ENCODE data around the gene TJP3. TPM values are rescaled to one million over a fixed set of nuclear protein-coding genes. Genes with fewer than 3 reads are reported as not detected.
A peak's percentile ranks its signal among the peaks of the same experiment; 100 is the strongest.

Gene TJP3
- total RNA-seq, 1 donor from 2014 or later = 14.7 TPM

DNA sequence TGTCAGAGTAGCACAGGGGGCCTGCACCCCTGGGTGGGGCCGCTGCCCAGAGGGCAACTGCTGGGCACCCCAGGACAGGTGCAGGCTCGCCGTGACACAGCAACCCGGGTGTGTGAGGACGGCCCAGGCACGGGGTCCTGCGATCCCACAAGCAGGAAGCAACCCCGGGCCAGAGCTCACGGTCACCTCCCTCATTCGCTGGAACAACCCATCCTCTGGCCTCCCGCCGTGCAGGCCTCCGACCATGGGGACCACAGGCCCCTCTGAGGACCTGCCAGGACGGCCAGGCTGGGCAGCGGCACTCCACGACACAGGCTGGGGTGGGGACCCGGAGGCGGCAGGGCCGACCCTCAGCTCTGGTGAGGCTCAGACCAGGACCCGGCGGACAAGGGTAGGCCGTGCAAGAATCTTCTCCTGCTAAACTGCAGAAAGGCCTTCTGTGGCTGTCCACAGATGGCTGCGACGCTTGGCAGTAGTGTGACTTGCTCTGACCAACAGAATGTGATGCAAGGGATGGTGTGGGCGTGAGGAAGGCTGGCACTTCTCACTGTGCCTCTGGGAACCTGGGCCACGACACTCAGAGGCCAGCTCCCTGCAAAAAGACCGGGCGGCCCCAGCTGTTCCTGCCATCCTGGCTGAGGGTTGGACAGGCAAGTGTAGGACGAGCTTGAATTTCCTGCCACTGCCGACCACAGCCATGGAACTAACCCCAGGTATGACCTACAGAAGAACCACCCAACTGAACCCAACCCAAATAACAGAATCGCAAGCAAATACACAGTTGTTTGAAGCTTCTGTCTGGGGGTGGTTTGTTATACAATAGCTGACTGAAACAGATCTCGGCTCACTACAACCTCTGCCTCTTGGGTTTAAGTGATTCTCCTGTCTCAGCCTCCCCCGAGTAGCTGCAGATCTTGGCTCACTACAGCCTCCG, 34.4 kb upstream of the TJP3 start:
- Histone ChIP-seq H2AFZ (replicated peaks) (no peak overlapping the region), H3K4me1 (peaks cover 39% of the 10 kb centered on the region), H4K20me1 (ENCODE audit: low read depth) (peaks cover 74% of the 10 kb centered on the region), H3K36me3 (no peaks in the 10 kb centered on the region), H3K9ac (peak overlapping the region; percentile 52), H3F3A (ENCODE audit: low read depth) (no peaks in the 10 kb centered on the region), H3K79me2 (ENCODE audit: low read depth) (peaks cover 50% of the 10 kb centered on the region), H3K9me3 (ENCODE audit: low read depth) (no peaks in the 10 kb centered on the region), H3K27ac (no peak overlapping the region), H3K27me3 (no peaks in the 10 kb centered on the region), H3K4me3 (no peak overlapping the region), H3K4me2 (no peak overlapping the region)
- H3K36me3 Mint-ChIP-seq = no peaks in the 10 kb centered on the region
- H3K4me1 Mint-ChIP-seq = peaks cover 29% of the 10 kb centered on the region
- H3K27ac Mint-ChIP-seq = no peak overlapping the region
- H3K4me3 Mint-ChIP-seq = no peak overlapping the region
- DNase-seq (ENCODE audit: low spot score) = no peak
- no peaks in the 10 kb centered on the region for H3K9me3 Mint-ChIP-seq
- H3K27me3 Mint-ChIP-seq (ENCODE audit: insufficient read depth, low read depth) = peaks cover 6% of the 10 kb centered on the region
- TF ChIP-seq EZH2phosphoT487 (IDR thresholded peaks at IDR 0.05) (no peak), EZH2 (IDR thresholded peaks at IDR 0.05) (no peak)
- TF ChIP-seq, protein P1, sequence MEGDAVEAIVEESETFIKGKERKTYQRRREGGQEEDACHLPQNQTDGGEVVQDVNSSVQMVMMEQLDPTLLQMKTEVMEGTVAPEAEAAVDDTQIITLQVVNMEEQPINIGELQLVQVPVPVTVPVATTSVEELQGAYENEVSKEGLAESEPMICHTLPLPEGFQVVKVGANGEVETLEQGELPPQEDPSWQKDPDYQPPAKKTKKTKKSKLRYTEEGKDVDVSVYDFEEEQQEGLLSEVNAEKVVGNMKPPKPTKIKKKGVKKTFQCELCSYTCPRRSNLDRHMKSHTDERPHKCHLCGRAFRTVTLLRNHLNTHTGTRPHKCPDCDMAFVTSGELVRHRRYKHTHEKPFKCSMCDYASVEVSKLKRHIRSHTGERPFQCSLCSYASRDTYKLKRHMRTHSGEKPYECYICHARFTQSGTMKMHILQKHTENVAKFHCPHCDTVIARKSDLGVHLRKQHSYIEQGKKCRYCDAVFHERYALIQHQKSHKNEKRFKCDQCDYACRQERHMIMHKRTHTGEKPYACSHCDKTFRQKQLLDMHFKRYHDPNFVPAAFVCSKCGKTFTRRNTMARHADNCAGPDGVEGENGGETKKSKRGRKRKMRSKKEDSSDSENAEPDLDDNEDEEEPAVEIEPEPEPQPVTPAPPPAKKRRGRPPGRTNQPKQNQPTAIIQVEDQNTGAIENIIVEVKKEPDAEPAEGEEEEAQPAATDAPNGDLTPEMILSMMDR (IDR thresholded peaks at IDR 0.05) = no peak

- H3K4me1 Mint-ChIP-seq = peaks cover 19% of the 10 kb centered on the region
Measured at GRCh38 chr19:3674784-3675543, 33.2 kb upstream of the TJP3 start.

DNA sequence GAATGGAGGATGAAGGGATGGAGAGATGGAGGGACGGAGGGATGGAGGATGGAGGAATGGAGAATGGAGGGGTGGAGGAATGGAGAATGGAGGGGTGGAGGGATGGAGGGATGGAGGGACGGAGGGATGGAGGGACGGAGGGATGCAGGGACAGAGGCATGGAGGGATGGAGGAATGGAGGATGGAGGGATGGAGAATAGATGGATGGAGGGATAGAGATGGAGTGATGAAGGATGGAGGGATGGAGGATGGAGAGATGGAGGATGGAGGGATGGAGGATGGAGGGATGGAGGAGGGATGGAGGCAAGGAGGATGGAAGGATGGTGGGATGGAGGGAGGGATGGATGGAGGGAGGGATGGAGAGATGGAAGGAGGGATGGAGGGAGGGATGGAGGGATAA, 30.0 kb upstream of the TJP3 start:
- H3K36me3 ChIP-seq = no peaks in the 10 kb centered on the region
- H4K20me1 ChIP-seq (ENCODE audit: low read depth) = peaks cover 63% of the 10 kb centered on the region
- H3K9ac ChIP-seq = no peak overlapping the region

More at GRCh38 chr19:3674784-3675543, 33.2 kb upstream of the TJP3 start:
- Mint-ChIP-seq H3K36me3 (peaks cover 1% of the 10 kb centered on the region), H3K27me3 (ENCODE audit: insufficient read depth, low read depth) (peaks cover 5% of the 10 kb centered on the region), H3K9me3 (no peaks in the 10 kb centered on the region), H3K27ac (no peak overlapping the region), H3K4me3 (peak overlapping the region; percentile 16)
- Histone ChIP-seq H3F3A (ENCODE audit: low read depth) (no peaks in the 10 kb centered on the region), H3K36me3 (no peaks in the 10 kb centered on the region), H2AFZ (replicated peaks) (no peak overlapping the region), H3K9me3 (ENCODE audit: low read depth) (no peaks in the 10 kb centered on the region), H3K79me2 (ENCODE audit: low read depth) (peaks cover 50% of the 10 kb centered on the region), H3K27ac (no peak overlapping the region), H3K27me3 (no peaks in the 10 kb centered on the region), H3K9ac (no peak overlapping the region), H4K20me1 (ENCODE audit: low read depth) (peaks cover 65% of the 10 kb centered on the region), H3K4me1 (peaks cover 27% of the 10 kb centered on the region), H3K4me2 (no peak overlapping the region), H3K4me3 (no peak overlapping the region)
- TF ChIP-seq EZH2 (IDR thresholded peaks at IDR 0.05) (no peak), EZH2phosphoT487 (IDR thresholded peaks at IDR 0.05) (no peak)
- TF ChIP-seq, protein P1 (IDR thresholded peaks at IDR 0.05) = no peak
- no peak for DNase-seq (ENCODE audit: low spot score)

More for the DNA sequence above, 30.0 kb upstream of the TJP3 start:
- Histone ChIP-seq H3K4me1 (peaks cover 6% of the 10 kb centered on the region), H3F3A (ENCODE audit: low read depth) (no peaks in the 10 kb centered on the region), H3K27me3 (no peaks in the 10 kb centered on the region), H2AFZ (replicated peaks) (no peak overlapping the region), H3K79me2 (ENCODE audit: low read depth) (peaks cover 65% of the 10 kb centered on the region), H3K27ac (no peak overlapping the region), H3K4me2 (no peak overlapping the region), H3K4me3 (no peak overlapping the region), H3K9me3 (ENCODE audit: low read depth) (no peaks in the 10 kb centered on the region)
- TF ChIP-seq EZH2phosphoT487 (IDR thresholded peaks at IDR 0.05) = no peak
- TF ChIP-seq, protein P1 (IDR thresholded peaks at IDR 0.05) = no peak
- no peak for TF ChIP-seq EZH2 (IDR thresholded peaks at IDR 0.05)
- no peak for DNase-seq (ENCODE audit: low spot score)
- H3K27me3 Mint-ChIP-seq (ENCODE audit: insufficient read depth, low read depth) = peaks cover 5% of the 10 kb centered on the region
- no peak overlapping the region for H3K27ac Mint-ChIP-seq
- H3K4me1 Mint-ChIP-seq = peaks cover 11% of the 10 kb centered on the region
- peaks cover 4% of the 10 kb centered on the region for H3K36me3 Mint-ChIP-seq
- no peaks in the 10 kb centered on the region for H3K9me3 Mint-ChIP-seq
- no peak overlapping the region for H3K4me3 Mint-ChIP-seq

Measured in neural progenitor cell (in vitro differentiated cells).